Left renal cortex interstitium (tissue), 4 donors: Measurements from ENCODE around the gene BRF1. TPM values are rescaled to one million over a fixed set of nuclear protein-coding genes. Genes with fewer than 3 reads are reported as not detected.

ENCODE experiments used
- DNase-seq, 4 donors: peaks; one replicate each; pipeline ENCODE4 v3.0.0-alpha.2; 2013; ENCODE audit warnings: low read depth in 4 of 4, low spot score in 2 of 4, missing footprints in 1 of 4
- polyA plus RNA-seq, 4 donors: library from polyadenylated mRNA; unstranded; fragments of 120-200 nt; gene quantifications; one replicate each; pipeline ENCODE4 v1.2.1, GENCODE V29; 2013; ENCODE audit not compliant: insufficient read length in 4 of 4

The BRF1 gene
- polyA plus RNA-seq, 4 donors, result 27.5 to 39.5 (median 37.7) TPM

GRCh38 chr14:105201156-105201924 is 99.5 kb downstream of the BRF1 start:
- DNase-seq, result no peak

GRCh38 chr14:105200641-105201040 is 100.2 kb downstream of the BRF1 start:
- DNase-seq, result no peak

GRCh38 chr14:105200074-105200473 is 100.7 kb downstream of the BRF1 start:
- no peak for DNase-seq

- DNase-seq, result no peak
These were observed 101.7 kb downstream of the BRF1 start for GRCh38 chr14:105199093-105199492.

- no peak for DNase-seq
These were observed 102.2 kb downstream of the BRF1 start for GRCh38 chr14:105198588-105198987.

GRCh38 chr14:105197211-105197641 is 103.6 kb downstream of the BRF1 start:
- DNase-seq, result no peak

- DNase-seq, result no peak
These were observed 104.4 kb downstream of the BRF1 start for GRCh38 chr14:105196265-105196960.

- no peak for DNase-seq
These were observed 105.1 kb downstream of the BRF1 start for GRCh38 chr14:105195522-105196264.

GRCh38 chr14:105195051-105195450 is 105.8 kb downstream of the BRF1 start:
- no peak for DNase-seq

GRCh38 chr14:105193916-105194782 is 106.7 kb downstream of the BRF1 start:
- no peak for DNase-seq

GRCh38 chr14:105192866-105193731 is 107.7 kb downstream of the BRF1 start:
- no peak for DNase-seq

GRCh38 chr14:105187935-105188524 is 112.8 kb downstream of the BRF1 start:
- DNase-seq, result no peak

GRCh38 chr14:105187116-105187515 is 113.7 kb downstream of the BRF1 start:
- no peak for DNase-seq

- no peak for DNase-seq
These were observed 114.8 kb downstream of the BRF1 start for GRCh38 chr14:105185973-105186372.

- DNase-seq, result no peak
These were observed 115.8 kb downstream of the BRF1 start for GRCh38 chr14:105185001-105185400.

GRCh38 chr14:105184461-105184860 is 116.3 kb downstream of the BRF1 start:
- DNase-seq, result no peak

- DNase-seq, result no peak
These were observed 118.3 kb downstream of the BRF1 start for GRCh38 chr14:105182296-105183020.

- no peak for DNase-seq
These were observed 119.1 kb downstream of the BRF1 start for GRCh38 chr14:105181549-105182295.
